B cell (primary cell): ENCODE data around the gene C6orf132. TPM values are rescaled to one million over a fixed set of nuclear protein-coding genes. Genes with fewer than 3 reads are reported as not detected.

Source experiments
- ATAC-seq: fragments of 200-7000 bp; cut with Tn5 transposase; one replicate; pipeline ENCODE4 v1.10.0; 2021; ENCODE audit warnings: low read depth, mild to moderate bottlenecking, moderate number of reproducible peaks, moderate library complexity
- CTCF ChIA-PET: fragments of 350-600 bp; sonication (Branson Sonifier 250); formaldehyde crosslinking; loops from one replicate; lab custom pipeline; 2021; ENCODE audit warnings: antibody characterized with exemption, inconsistent platforms; lab: Charles Lee
- POLR2A ChIA-PET: fragments of 350-600 bp; sonication (Branson Sonifier 250); formaldehyde crosslinking; loops from one replicate; lab custom pipeline; 2021; ENCODE audit warnings: antibody characterized with exemption; lab: Charles Lee
- DNase-seq: peaks from one replicate; pipeline ENCODE4 v3.0.0; 2013
- H2AFZ ChIP-seq: 2 replicates; pipeline ENCODE4 v1.6.1; 2012; ENCODE audit warnings: mild to moderate bottlenecking, low read depth, low read length; ENCODE audit not compliant: insufficient read depth, poor library complexity, severe bottlenecking
- H3K27ac ChIP-seq, 2 donors: 1 replicate in 1 of 2; 2 replicates in 1 of 2; pipeline ENCODE4 v1.5.1; 2012 to 2013; ENCODE audit warnings: low read length in 2 of 2, mild to moderate bottlenecking in 2 of 2, moderate library complexity in 1 of 2
- H3K27me3 ChIP-seq, 4 experiments: fragments of 200-600 bp in 1 of 4; sonication (generic) in 1 of 4; replicated peaks in 1 of 4; 1 replicate in 2 of 4; 2 replicates in 2 of 4; pipeline versions ENCODE4 v1.6.1 to v1.7.0; 2013 to 2016; ENCODE audit warnings: low read length in 3 of 4, mild to moderate bottlenecking in 2 of 4, mixed read lengths in 1 of 4, moderate library complexity in 1 of 4; ENCODE audit not compliant: insufficient read depth in 4 of 4, control insufficient read depth in 3 of 4; ENCODE audit errors: control extremely low read depth in 1 of 4
- H3K36me3 ChIP-seq, 2 experiments: replicated peaks in 1 of 2; 1 replicate in 1 of 2; 2 replicates in 1 of 2; pipeline versions ENCODE4 v1.6.1 to v1.7.1; 2013; ENCODE audit warnings: low read length in 1 of 2; ENCODE audit not compliant: insufficient read depth in 2 of 2, control insufficient read depth in 1 of 2; ENCODE audit errors: control extremely low read depth in 1 of 2, extremely low read depth in 1 of 2
- H3K4me1 ChIP-seq, 2 donors: fragments of 200-600 bp in 1 of 2; sonication (generic) in 1 of 2; 1 replicate in 1 of 2; 2 replicates in 1 of 2; pipeline versions ENCODE4 v1.5.1 to v1.6.1; 2013 to 2017; ENCODE audit warnings: low read length in 2 of 2; ENCODE audit not compliant: control insufficient read depth in 2 of 2, insufficient read depth in 2 of 2
- H3K4me2 ChIP-seq: replicated peaks from 2 replicates; pipeline ENCODE3; 2012; ENCODE audit warnings: mild to moderate bottlenecking, low read depth, low read length; ENCODE audit not compliant: poor library complexity, severe bottlenecking
- H3K4me3 ChIP-seq, 5 experiments: fragments of 200-600 bp in 1 of 5; sonication (generic) in 1 of 5; 1 replicate in 3 of 5; 2 replicates in 2 of 5; pipeline versions ENCODE4 v1.5.1 to v1.7.0; 2011 to 2016; ENCODE audit warnings: low read length in 4 of 5, mild to moderate bottlenecking in 4 of 5, low read depth in 2 of 5, control low read depth in 1 of 5, moderate library complexity in 1 of 5; ENCODE audit not compliant: insufficient read depth in 1 of 5; ENCODE audit errors: control extremely low read depth in 1 of 5, extremely low read depth in 1 of 5
- H3K79me2 ChIP-seq: fragments of 200-600 bp; sonication (generic); one replicate; pipeline ENCODE4 v1.6.0; 2016; ENCODE audit warnings: low read length; ENCODE audit not compliant: control insufficient read depth, insufficient read depth
- H3K9ac ChIP-seq: fragments of 200-600 bp; sonication (generic); 2 replicates; pipeline ENCODE4 v1.6.1; 2017; ENCODE audit warnings: mild to moderate bottlenecking, low read length, moderate library complexity
- H3K9me3 ChIP-seq, 3 donors: one replicate each; pipeline versions ENCODE4 v1.6.1 to v1.7.1; 2013; ENCODE audit warnings: low read length in 2 of 3; ENCODE audit not compliant: control insufficient read depth in 2 of 3, insufficient read depth in 1 of 3; ENCODE audit errors: control extremely low read depth in 1 of 3
- H4K20me1 ChIP-seq: 2 replicates; pipeline ENCODE4 v1.6.0; 2012; ENCODE audit warnings: mild to moderate bottlenecking, low read length; ENCODE audit not compliant: insufficient read depth, control insufficient read depth, poor library complexity, severe bottlenecking
- H3K27ac Mint-ChIP-seq: one replicate; pipeline ENCODE4 v1.8.0; 2021; ENCODE audit warnings: mixed read lengths
- H3K27me3 Mint-ChIP-seq: one replicate; pipeline ENCODE4 v1.8.0; 2021; ENCODE audit warnings: mixed read lengths
- H3K4me1 Mint-ChIP-seq: one replicate; pipeline ENCODE4 v1.8.0; 2021; ENCODE audit warnings: mixed read lengths
- H3K4me3 Mint-ChIP-seq: one replicate; pipeline ENCODE4 v1.8.0; 2021; ENCODE audit warnings: mixed read lengths
- H3K9me3 Mint-ChIP-seq: one replicate; pipeline ENCODE4 v1.8.0; 2022; ENCODE audit warnings: mixed read lengths; ENCODE audit not compliant: insufficient read depth
- EZH2 ChIP-seq: IDR thresholded peaks from 2 replicates; pipeline ENCODE4 v1.6.1; 2012; ENCODE audit warnings: borderline replicate concordance, low read depth, mild to moderate bottlenecking, moderate library complexity, low read length; ENCODE audit not compliant: insufficient read depth, poor library complexity, severe bottlenecking
- WGBS: methylation state at CpG from one replicate; pipeline ENCODE4 v1.1.5; 2013; ENCODE audit warnings: missing lambda C conversion rate; ENCODE audit not compliant: insufficient coverage; 5-methylcytosine and 5-hydroxymethylcytosine counted together
- intact Hi-C: fragments of 100-400 bp; cut with micrococcal nuclease; formaldehyde crosslinking; loops from one replicate; pipeline ENCODE4 v1.10.0; 2022
- polyA plus RNA-seq: library from polyadenylated mRNA; depleted of rRNA; stranded (reverse); fragments of >200 nt; gene quantifications from 2 replicates; pipeline ENCODE4 v1.2.3, GENCODE V29; 2012
- total RNA-seq, 2 donors: library from RNA; stranded (reverse); fragments of 120-200 nt in 1 of 2; gene quantifications; 1 replicate in 1 of 2; 2 replicates in 1 of 2; pipeline versions ENCODE4 v1.2.3 to v1.2.4, GENCODE V29; 2013 to 2022
- TF ChIP-seq, protein P1 (sequence below): fragments of 200-600 bp; IDR thresholded peaks from one replicate; pipeline ENCODE4 v1.8.0; 2022; ENCODE audit warnings: antibody characterized with exemption, mild to moderate bottlenecking

Gene C6orf132
- total and polyA plus RNA-seq, 2 donors (not counting 1 experiment from before 2014, with no cell fraction given), result 0.05 TPM; not detected in 1

DNA sequence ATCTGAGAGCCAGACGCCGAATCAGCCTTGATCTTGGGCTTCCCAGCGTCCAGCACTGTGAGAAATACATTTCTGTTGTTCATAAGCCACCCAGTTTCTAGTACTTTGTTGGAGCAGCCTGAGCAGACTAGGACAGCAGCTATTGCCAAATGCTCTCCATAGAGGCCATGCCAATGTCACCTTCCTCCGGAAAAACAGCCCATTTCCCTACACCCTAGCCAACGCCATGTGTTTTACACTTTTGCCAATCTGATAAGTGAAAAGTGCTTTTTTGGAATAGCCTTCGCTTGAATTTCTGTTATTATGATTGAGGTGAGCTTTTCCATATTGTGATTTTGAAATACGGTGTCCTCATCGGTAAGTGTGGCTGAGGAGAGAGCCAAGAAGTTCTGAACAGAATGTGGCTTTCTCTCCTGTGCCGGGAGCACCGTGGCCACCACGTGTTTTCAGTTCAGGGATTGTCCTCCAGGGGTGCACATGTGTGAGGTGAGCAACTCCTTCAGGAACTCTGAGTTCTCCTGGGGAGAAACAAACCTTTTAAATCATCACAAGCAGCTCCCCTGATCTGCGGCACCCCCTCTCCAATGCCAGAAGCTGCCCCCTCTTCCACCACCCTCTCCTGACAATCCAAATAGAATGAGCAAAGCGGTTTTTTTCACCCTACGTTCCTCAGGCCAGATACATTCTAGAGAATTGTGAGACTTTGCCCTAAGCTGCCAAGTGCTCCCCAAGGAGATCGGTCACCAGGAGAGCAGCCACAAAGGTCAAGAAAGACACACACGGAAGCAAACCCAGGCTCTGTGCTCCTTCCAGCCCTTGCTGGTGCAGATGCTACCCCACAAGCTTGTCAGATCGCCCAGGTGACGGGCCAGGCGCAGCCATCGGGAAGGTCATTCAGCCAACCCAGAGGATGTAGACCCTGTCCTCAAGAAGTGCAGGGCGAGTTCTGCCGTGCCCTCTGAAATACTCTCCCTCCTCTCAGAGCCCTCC lies 56.1 kb downstream of the C6orf132 start:
- DNase-seq, result no peak
- no peaks in the 10 kb centered on the region for H3K9me3 Mint-ChIP-seq
- Histone ChIP-seq H4K20me1 (no peaks in the 10 kb centered on the region), H3K9ac (no peak overlapping the region), H3K27ac (no peak overlapping the region), H3K4me1 (no peaks in the 10 kb centered on the region), H3K4me3 (no peak overlapping the region), H3K4me2 (no peak overlapping the region), H3K79me2 (no peaks in the 10 kb centered on the region), H3K27me3 (no peaks in the 10 kb centered on the region), H3K9me3 (no peaks in the 10 kb centered on the region), H2AFZ (no peak overlapping the region), H3K36me3 (peaks cover 0 to 3% of the 10 kb centered on the region in 2 experiments)
- TF ChIP-seq, protein P1, sequence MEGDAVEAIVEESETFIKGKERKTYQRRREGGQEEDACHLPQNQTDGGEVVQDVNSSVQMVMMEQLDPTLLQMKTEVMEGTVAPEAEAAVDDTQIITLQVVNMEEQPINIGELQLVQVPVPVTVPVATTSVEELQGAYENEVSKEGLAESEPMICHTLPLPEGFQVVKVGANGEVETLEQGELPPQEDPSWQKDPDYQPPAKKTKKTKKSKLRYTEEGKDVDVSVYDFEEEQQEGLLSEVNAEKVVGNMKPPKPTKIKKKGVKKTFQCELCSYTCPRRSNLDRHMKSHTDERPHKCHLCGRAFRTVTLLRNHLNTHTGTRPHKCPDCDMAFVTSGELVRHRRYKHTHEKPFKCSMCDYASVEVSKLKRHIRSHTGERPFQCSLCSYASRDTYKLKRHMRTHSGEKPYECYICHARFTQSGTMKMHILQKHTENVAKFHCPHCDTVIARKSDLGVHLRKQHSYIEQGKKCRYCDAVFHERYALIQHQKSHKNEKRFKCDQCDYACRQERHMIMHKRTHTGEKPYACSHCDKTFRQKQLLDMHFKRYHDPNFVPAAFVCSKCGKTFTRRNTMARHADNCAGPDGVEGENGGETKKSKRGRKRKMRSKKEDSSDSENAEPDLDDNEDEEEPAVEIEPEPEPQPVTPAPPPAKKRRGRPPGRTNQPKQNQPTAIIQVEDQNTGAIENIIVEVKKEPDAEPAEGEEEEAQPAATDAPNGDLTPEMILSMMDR, result no peak
- TF ChIP-seq EZH2, result no peak
- H3K27ac Mint-ChIP-seq, result no peak overlapping the region
- 97% methylated on average over 20 of the region's 22 CpGs for whole genome bisulfite sequencing
- POLR2A ChIA-PET, result no interaction called here
- H3K4me1 Mint-ChIP-seq, result peaks cover 5% of the 10 kb centered on the region
- no peak overlapping the region for H3K4me3 Mint-ChIP-seq
- H3K27me3 Mint-ChIP-seq, result no peaks in the 10 kb centered on the region
- CTCF ChIA-PET, result no interaction called here
- no peak for ATAC-seq
- intact Hi-C loops, result no loop called here

DNA sequence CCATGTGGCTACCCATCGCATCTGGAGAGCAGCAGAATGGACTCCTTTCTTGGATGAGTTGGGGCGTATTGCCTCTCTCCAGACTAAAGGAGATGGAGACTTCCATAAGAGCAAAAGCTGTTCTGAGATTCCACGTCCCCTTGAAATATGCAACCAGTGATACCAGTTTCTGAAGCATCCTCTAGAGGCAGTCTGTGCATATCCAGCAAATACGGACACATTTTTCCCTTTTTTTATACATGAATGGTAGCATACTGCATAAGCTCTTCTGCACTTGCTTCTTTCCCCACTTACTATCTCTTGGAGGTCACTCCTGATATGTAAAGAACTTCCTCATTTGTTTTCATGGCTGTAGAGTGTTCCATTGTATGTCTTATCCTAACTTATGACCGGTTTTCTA lies 57.5 kb downstream of the C6orf132 start:
- Histone ChIP-seq H3K4me2 (no peak overlapping the region), H3K36me3 (peaks cover 1 to 9% of the 10 kb centered on the region in 2 experiments), H3K79me2 (no peaks in the 10 kb centered on the region), H4K20me1 (no peaks in the 10 kb centered on the region), H3K4me3 (no peak overlapping the region), H3K27me3 (no peaks in the 10 kb centered on the region), H3K4me1 (no peaks in the 10 kb centered on the region), H2AFZ (no peak overlapping the region), H3K9ac (no peak overlapping the region), H3K9me3 (no peaks in the 10 kb centered on the region), H3K27ac (no peak overlapping the region)
- intact Hi-C loops, result no loop called here
- POLR2A ChIA-PET, result no interaction called here
- ATAC-seq (no peak), DNase-seq (no peak)
- Mint-ChIP-seq H3K9me3 (no peaks in the 10 kb centered on the region), H3K27me3 (no peaks in the 10 kb centered on the region), H3K27ac (no peak overlapping the region), H3K4me1 (peaks cover 5% of the 10 kb centered on the region), H3K4me3 (no peak overlapping the region)
- TF ChIP-seq, protein P1, result no peak
- TF ChIP-seq EZH2, result no peak
- WGBS, result 73% methylated on average over 3 of the region's 5 CpGs
- CTCF ChIA-PET, result no interaction called here
